Erythroblast (primary cell): ENCODE results near the gene LHFPL6.

Experiments
- GATA1 ChIP-seq: IDR thresholded peaks from 2 replicates; pipeline ENCODE4 v1.6.1; 2011; ENCODE audit warnings: low read depth, mild to moderate bottlenecking, control low read depth, low read length, moderate library complexity
- POLR2A ChIP-seq: IDR thresholded peaks from 2 replicates; pipeline ENCODE4 v1.6.1; 2011; ENCODE audit warnings: mild to moderate bottlenecking, low read length

DNA sequence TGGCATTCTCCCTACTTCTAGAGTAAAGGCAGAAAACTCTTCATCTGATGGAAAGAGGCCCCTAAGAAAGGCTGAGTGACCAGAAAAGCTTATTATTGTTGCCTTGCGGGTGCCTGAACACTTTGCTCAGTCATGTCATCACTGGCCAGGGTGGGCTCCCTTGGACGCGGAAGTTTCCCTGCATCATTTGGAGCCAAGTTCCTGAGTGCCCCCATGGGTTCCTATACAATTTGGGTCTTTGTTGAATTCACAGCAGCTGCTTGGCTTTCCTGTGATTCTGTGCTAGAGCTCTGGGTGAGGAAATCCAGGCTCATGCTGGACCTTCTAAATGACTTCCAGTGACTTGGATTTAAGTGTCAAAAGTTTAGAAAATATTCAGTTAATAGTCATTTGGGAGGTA lies 232.9 kb downstream of the LHFPL6 start:
- TF ChIP-seq POLR2A (no peak), GATA1 (no peak)
